Measurements from ENCODE around the gene GRK5. TPM values are rescaled to one million over a fixed set of nuclear protein-coding genes. Genes with fewer than 3 reads are reported as not detected.

The GRK5 gene
- total RNA-seq, 1 donor from 2014 or later, result 68.7 TPM

GRCh38 chr10:119441151-119441821 is 233.9 kb downstream of the GRK5 start:
- ATAC-seq, result peak; percentile 3 to 34
- TF ChIP-seq, protein P1, sequence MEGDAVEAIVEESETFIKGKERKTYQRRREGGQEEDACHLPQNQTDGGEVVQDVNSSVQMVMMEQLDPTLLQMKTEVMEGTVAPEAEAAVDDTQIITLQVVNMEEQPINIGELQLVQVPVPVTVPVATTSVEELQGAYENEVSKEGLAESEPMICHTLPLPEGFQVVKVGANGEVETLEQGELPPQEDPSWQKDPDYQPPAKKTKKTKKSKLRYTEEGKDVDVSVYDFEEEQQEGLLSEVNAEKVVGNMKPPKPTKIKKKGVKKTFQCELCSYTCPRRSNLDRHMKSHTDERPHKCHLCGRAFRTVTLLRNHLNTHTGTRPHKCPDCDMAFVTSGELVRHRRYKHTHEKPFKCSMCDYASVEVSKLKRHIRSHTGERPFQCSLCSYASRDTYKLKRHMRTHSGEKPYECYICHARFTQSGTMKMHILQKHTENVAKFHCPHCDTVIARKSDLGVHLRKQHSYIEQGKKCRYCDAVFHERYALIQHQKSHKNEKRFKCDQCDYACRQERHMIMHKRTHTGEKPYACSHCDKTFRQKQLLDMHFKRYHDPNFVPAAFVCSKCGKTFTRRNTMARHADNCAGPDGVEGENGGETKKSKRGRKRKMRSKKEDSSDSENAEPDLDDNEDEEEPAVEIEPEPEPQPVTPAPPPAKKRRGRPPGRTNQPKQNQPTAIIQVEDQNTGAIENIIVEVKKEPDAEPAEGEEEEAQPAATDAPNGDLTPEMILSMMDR (IDR thresholded peaks at IDR 0.05), result no peak
- Histone ChIP-seq H3K9me3 (no peaks in the 10 kb centered on the region), H3K4me1 (peaks cover 28% of the 10 kb centered on the region), H3K4me3 (no peak overlapping the region), H3K27me3 (ENCODE audit: low read depth) (no peaks in the 10 kb centered on the region), H3K36me3 (peaks cover 63% of the 10 kb centered on the region), H3K27ac (peak overlapping the region; percentile 62)
- intact Hi-C loops (cut with DNase I), result no loop called here
- DNase-seq, result peak; percentile 43

DNA sequence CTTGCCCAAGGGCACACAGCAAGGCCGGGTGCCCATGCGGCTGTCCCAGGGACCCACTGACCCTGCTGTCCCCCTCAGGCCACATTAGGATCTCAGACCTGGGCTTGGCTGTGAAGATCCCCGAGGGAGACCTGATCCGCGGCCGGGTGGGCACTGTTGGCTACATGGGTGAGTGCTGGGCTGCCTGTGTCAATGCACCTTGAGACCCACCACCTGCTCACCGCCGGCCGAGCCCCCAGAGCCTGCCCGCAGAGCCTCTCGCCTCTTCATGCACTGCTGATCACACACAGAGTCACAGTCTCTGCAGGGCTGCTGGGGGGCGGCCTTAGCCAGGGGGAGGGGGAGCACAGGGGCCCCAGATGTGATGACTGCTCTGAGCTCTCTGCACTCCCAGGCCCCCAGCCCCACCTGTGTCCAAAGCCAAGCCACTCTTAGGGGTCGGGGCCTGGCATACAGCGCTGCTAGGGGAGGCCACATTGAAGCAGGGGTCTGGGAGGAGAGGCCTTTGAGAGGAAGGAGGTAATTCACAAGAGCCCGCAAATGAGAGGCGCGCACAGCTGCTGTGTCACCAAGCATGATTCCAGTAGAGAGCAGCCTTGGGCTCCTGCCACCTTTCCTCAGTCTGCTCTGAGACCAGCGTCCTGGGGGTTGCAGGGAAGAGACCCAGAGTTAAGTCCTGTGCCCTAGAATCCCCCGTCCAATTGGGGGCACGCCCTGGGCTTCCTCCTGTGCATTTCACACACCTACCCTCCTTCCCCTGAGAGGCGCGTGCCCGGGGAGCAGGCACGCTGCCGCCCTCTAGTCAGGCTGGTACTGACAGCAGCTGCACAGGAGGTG is 234.8 kb downstream of the GRK5 start:
- peaks cover 28% of the 10 kb centered on the region for H3K4me1 ChIP-seq
- H3K36me3 ChIP-seq, result peaks cover 62% of the 10 kb centered on the region
- DNase-seq, result peak; percentile 30
- intact Hi-C loops (cut with DNase I), result no loop called here
- no peak overlapping the region for H3K4me3 ChIP-seq
- TF ChIP-seq, protein P1 (IDR thresholded peaks at IDR 0.05), result no peak
- no peak for ATAC-seq
- no peaks in the 10 kb centered on the region for H3K27me3 ChIP-seq (ENCODE audit: low read depth)
- no peaks in the 10 kb centered on the region for H3K9me3 ChIP-seq
- peak overlapping the region; percentile 62 for H3K27ac ChIP-seq

GRCh38 chr10:119442758-119443060 is 235.3 kb downstream of the GRK5 start:
- TF ChIP-seq, protein P1 (IDR thresholded peaks at IDR 0.05), result no peak
- Histone ChIP-seq H3K4me1 (peaks cover 28% of the 10 kb centered on the region), H3K9me3 (no peaks in the 10 kb centered on the region), H3K27me3 (ENCODE audit: low read depth) (no peaks in the 10 kb centered on the region), H3K36me3 (peaks cover 60% of the 10 kb centered on the region), H3K4me3 (no peak overlapping the region), H3K27ac (no peak overlapping the region)
- ATAC-seq (no peak), DNase-seq (peak; percentile 15)
- intact Hi-C loops (cut with DNase I), result no loop called here

DNA sequence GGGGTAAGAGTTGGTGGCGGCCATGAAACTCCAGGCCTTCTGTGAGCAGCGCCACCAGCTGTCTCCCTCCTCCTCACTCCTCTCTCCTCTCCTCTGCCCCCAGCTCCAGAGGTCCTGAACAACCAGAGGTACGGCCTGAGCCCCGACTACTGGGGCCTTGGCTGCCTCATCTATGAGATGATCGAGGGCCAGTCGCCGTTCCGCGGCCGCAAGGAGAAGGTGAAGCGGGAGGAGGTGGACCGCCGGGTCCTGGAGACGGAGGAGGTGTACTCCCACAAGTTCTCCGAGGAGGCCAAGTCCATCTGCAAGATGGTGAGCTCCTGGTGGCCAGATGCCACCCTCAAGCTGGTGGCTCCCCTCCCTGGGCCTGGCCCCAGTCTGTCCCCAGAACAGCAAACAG is 236.1 kb downstream of the GRK5 start:
- no peaks in the 10 kb centered on the region for H3K27me3 ChIP-seq (ENCODE audit: low read depth)
- H3K36me3 ChIP-seq, result peaks cover 60% of the 10 kb centered on the region
- H3K27ac ChIP-seq, result peak overlapping the region; percentile 11
- no peak overlapping the region for H3K4me3 ChIP-seq
- DNase-seq (peak; percentile 22), ATAC-seq (no peak)
- TF ChIP-seq, protein P1 (IDR thresholded peaks at IDR 0.05), result no peak
- intact Hi-C loops (cut with DNase I), result no loop called here
- H3K4me1 ChIP-seq, result peaks cover 28% of the 10 kb centered on the region
- H3K9me3 ChIP-seq, result no peaks in the 10 kb centered on the region

- Histone ChIP-seq H3K9me3 (no peaks in the 10 kb centered on the region), H3K4me1 (peaks cover 28% of the 10 kb centered on the region), H3K27me3 (ENCODE audit: low read depth) (no peaks in the 10 kb centered on the region), H3K36me3 (peaks cover 61% of the 10 kb centered on the region), H3K27ac (peak overlapping the region; percentile 11), H3K4me3 (no peak overlapping the region)
- ATAC-seq (no peak), DNase-seq (no peak)
- TF ChIP-seq, protein P1 (IDR thresholded peaks at IDR 0.05), result no peak
- intact Hi-C loops (cut with DNase I), result no loop called here
Observed at GRCh38 chr10:119443970-119444660, 236.7 kb downstream of the GRK5 start.
